ENCODE data around the gene NPC1.

Gene NPC1

DNA sequence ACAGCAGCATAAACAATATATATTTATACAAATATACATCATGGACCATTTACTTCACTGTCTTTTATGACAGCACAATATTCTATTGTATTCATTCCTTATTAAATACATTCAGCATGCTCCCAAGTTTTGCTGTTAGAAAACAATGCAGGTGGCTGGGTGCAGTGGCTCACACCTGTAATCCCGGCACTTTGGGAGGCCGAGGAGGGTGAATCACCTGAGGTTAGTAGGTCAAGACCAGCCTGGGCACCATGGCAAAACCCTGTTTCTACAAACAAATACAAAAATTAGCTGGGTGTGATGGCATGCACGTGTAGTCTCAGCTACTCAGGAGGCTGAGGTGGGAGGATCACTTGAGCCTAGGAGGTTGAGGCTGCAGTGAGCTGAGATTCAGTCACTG lies 39.0 kb downstream of the NPC1 start:
- no peak for TF ChIP-seq MYC (IDR thresholded peaks at IDR 0.05; ENCODE audit: low read depth, low read length)
- TF ChIP-seq, protein P1, sequence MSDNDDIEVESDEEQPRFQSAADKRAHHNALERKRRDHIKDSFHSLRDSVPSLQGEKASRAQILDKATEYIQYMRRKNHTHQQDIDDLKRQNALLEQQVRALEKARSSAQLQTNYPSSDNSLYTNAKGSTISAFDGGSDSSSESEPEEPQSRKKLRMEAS (IDR thresholded peaks at IDR 0.05; ENCODE audit: low read depth, low read length): no peak
- TF ChIP-seq POLR2A (IDR thresholded peaks at IDR 0.05; ENCODE audit: extremely low read depth, insufficient read length): no peak
- TF ChIP-seq, protein P2, sequence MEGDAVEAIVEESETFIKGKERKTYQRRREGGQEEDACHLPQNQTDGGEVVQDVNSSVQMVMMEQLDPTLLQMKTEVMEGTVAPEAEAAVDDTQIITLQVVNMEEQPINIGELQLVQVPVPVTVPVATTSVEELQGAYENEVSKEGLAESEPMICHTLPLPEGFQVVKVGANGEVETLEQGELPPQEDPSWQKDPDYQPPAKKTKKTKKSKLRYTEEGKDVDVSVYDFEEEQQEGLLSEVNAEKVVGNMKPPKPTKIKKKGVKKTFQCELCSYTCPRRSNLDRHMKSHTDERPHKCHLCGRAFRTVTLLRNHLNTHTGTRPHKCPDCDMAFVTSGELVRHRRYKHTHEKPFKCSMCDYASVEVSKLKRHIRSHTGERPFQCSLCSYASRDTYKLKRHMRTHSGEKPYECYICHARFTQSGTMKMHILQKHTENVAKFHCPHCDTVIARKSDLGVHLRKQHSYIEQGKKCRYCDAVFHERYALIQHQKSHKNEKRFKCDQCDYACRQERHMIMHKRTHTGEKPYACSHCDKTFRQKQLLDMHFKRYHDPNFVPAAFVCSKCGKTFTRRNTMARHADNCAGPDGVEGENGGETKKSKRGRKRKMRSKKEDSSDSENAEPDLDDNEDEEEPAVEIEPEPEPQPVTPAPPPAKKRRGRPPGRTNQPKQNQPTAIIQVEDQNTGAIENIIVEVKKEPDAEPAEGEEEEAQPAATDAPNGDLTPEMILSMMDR (IDR thresholded peaks at IDR 0.05; ENCODE audit: low read depth, low read length): no peak
- DNase-seq (ENCODE audit: low read depth): no peak
- no peak overlapping the region for H3K4me3 ChIP-seq (ENCODE audit: low read depth, low read length)

- no peak overlapping the region for H3K4me3 ChIP-seq (ENCODE audit: low read depth, low read length)
- no peak for DNase-seq (ENCODE audit: low read depth)
- TF ChIP-seq, protein P2 (IDR thresholded peaks at IDR 0.05; ENCODE audit: low read depth, low read length): no peak
- no peak for TF ChIP-seq POLR2A (IDR thresholded peaks at IDR 0.05; ENCODE audit: extremely low read depth, insufficient read length)
- no peak for TF ChIP-seq MYC (IDR thresholded peaks at IDR 0.05; ENCODE audit: low read depth, low read length)
- TF ChIP-seq, protein P1 (IDR thresholded peaks at IDR 0.05; ENCODE audit: low read depth, low read length): no peak
Measured at GRCh38 chr18:23545247-23545789, 41.0 kb downstream of the NPC1 start.

DNA sequence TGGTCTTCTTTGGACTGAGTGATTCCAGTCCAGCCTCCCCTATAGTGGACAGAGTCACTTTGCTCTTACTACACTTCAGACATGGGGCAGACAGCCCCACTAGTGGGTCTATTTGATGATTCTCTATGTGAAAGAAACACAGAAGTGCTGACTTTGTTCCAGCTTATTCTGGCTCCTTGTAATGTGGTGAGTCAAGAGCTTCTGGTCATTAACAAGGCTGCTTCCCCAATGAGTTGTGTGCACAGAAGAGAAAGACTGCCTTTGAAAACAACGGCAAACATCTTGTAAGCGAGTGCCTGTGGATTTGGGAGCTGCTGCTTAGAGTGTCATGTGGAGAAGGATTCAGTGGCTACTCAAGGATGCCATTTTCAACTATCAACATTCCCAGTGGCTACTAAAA lies 43.8 kb downstream of the NPC1 start:
- TF ChIP-seq, protein P1 (IDR thresholded peaks at IDR 0.05; ENCODE audit: low read depth, low read length): no peak
- no peak for TF ChIP-seq POLR2A (IDR thresholded peaks at IDR 0.05; ENCODE audit: extremely low read depth, insufficient read length)
- TF ChIP-seq MYC (IDR thresholded peaks at IDR 0.05; ENCODE audit: low read depth, low read length): no peak
- TF ChIP-seq, protein P2 (IDR thresholded peaks at IDR 0.05; ENCODE audit: low read depth, low read length): no peak
- no peak overlapping the region for H3K4me3 ChIP-seq (ENCODE audit: low read depth, low read length)
- no peak for DNase-seq (ENCODE audit: low read depth)

GRCh38 chr18:23541349-23542093 lies 44.8 kb downstream of the NPC1 start:
- no peak for DNase-seq (ENCODE audit: low read depth)
- H3K4me3 ChIP-seq (ENCODE audit: low read depth, low read length): no peak overlapping the region
- no peak for TF ChIP-seq POLR2A (IDR thresholded peaks at IDR 0.05; ENCODE audit: extremely low read depth, insufficient read length)
- TF ChIP-seq, protein P2 (IDR thresholded peaks at IDR 0.05; ENCODE audit: low read depth, low read length): no peak
- TF ChIP-seq, protein P1 (IDR thresholded peaks at IDR 0.05; ENCODE audit: low read depth, low read length): no peak
- TF ChIP-seq MYC (IDR thresholded peaks at IDR 0.05; ENCODE audit: low read depth, low read length): no peak

DNA sequence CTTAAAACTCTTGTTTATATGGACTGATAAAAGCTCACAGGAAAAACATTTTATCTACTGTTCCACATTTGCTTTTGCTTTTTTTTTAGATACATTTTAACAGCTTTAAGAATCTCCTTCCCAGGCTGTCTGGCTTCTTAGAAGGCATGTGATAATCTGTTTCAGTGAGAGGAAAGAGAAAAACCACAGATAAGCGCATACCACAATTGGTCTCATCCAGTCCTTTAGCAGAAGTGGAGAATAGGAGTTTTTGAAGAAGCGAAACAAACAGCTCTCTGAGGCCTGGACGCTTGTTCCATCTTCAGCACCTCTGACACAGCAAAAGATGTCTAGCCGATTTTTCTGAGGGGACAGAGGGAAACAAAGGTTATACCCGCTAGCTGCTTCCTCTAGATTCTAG lies 45.4 kb downstream of the NPC1 start:
- no peak overlapping the region for H3K4me3 ChIP-seq (ENCODE audit: low read depth, low read length)
- DNase-seq (ENCODE audit: low read depth): no peak
- TF ChIP-seq POLR2A (IDR thresholded peaks at IDR 0.05; ENCODE audit: extremely low read depth, insufficient read length): no peak
- TF ChIP-seq, protein P2 (IDR thresholded peaks at IDR 0.05; ENCODE audit: low read depth, low read length): no peak
- TF ChIP-seq, protein P1 (IDR thresholded peaks at IDR 0.05; ENCODE audit: low read depth, low read length): no peak
- no peak for TF ChIP-seq MYC (IDR thresholded peaks at IDR 0.05; ENCODE audit: low read depth, low read length)
